HG02884 (cell line): ENCODE results near the gene SIK1.

ENCODE experiments used
- ATAC-seq: cut with Tn5 transposase; IDR thresholded peaks from one replicate; pipeline ENCODE4 v1.9.1; 2021; ENCODE audit warnings: mild to moderate bottlenecking, moderate library complexity; ENCODE audit not compliant: unreplicated experiment

The SIK1 gene

GRCh38 chr21:43369124-43369523 lies 57.8 kb downstream of the SIK1 start:
- ATAC-seq: no peak

- ATAC-seq: no peak
Observed at GRCh38 chr21:43368685-43369084, 58.2 kb downstream of the SIK1 start.

GRCh38 chr21:43367859-43368258 lies 59.1 kb downstream of the SIK1 start:
- no peak for ATAC-seq

GRCh38 chr21:43367296-43367695 lies 59.6 kb downstream of the SIK1 start:
- ATAC-seq: no peak

GRCh38 chr21:43366656-43367055 lies 60.3 kb downstream of the SIK1 start:
- ATAC-seq: no peak

GRCh38 chr21:43365611-43366426 lies 61.1 kb downstream of the SIK1 start:
- no peak for ATAC-seq

GRCh38 chr21:43364851-43365424 lies 62.0 kb downstream of the SIK1 start:
- ATAC-seq: no peak
